Uterus (tissue), 4 donors: ENCODE results near the gene AP1G1. TPM values are rescaled to one million over a fixed set of nuclear protein-coding genes. Genes with fewer than 3 reads are reported as not detected.

Experiments used
- DNase-seq, 2 donors: peaks; one replicate each; pipeline ENCODE4 v3.0.0-alpha.2; 2019 to 2020
- H3K27ac ChIP-seq, 2 donors: fragments of 200-600 bp; sonication (generic); 1 replicate in 1 of 2; 2 replicates in 1 of 2; pipeline ENCODE4 v1.5.1; 2016 to 2018
- H3K27me3 ChIP-seq, 2 donors: fragments of 200-600 bp; sonication (generic); one replicate each; pipeline ENCODE4 v1.5.1; 2018 to 2019; ENCODE audit warnings: control low read depth in 1 of 2
- H3K36me3 ChIP-seq, 2 donors: fragments of 200-600 bp; sonication (generic); one replicate each; pipeline ENCODE4 v1.5.1; 2019; ENCODE audit warnings: control low read depth in 1 of 2
- H3K4me1 ChIP-seq, 2 donors: fragments of 200-600 bp; sonication (generic); one replicate each; pipeline ENCODE4 v1.5.1; 2018 to 2019; ENCODE audit warnings: control low read depth in 1 of 2
- H3K4me3 ChIP-seq, 2 donors: fragments of 200-600 bp; sonication (generic); 1 replicate in 1 of 2; 2 replicates in 1 of 2; pipeline ENCODE4 v1.5.1; 2018 to 2019; ENCODE audit warnings: mild to moderate bottlenecking in 1 of 2
- H3K9me3 ChIP-seq, 2 donors: fragments of 200-600 bp; sonication (generic); one replicate each; pipeline ENCODE4 v1.5.1; 2019; ENCODE audit warnings: control low read depth in 1 of 2
- POLR2A ChIP-seq, 2 donors: fragments of 450-650 bp; IDR thresholded peaks; one replicate each; pipeline ENCODE4 v1.6.1; 2016; ENCODE audit warnings: antibody characterized with exemption in 2 of 2, mild to moderate bottlenecking in 1 of 2, moderate library complexity in 1 of 2
- intact Hi-C: fragments of 100-400 bp; cut with DNase I; formaldehyde crosslinking; loops from one replicate; pipeline ENCODE4 v1.15.1; 2023; ENCODE audit warnings: low total_unique reads
- total RNA-seq, 4 donors: library from RNA; depleted of rRNA in 3 of 4; stranded (reverse); fragments of >200 nt in 3 of 4; gene quantifications; one replicate each; pipeline versions ENCODE4 v1.1.0 to v1.2.4, GENCODE V29; 2014 to 2023
- TF ChIP-seq, protein P1 (sequence below), 4 experiments: fragments of 200-600 bp in 2 of 4; fragments of 450-650 bp in 2 of 4; sonication (generic) in 2 of 4; IDR thresholded peaks; one replicate each; pipeline ENCODE4 v1.5.1; 2016 to 2019; ENCODE audit warnings: antibody characterized with exemption in 4 of 4, mild to moderate bottlenecking in 2 of 4, moderate library complexity in 1 of 4
- donor health status: DM: yes; HTN: yes; CAD: no.

The AP1G1 gene
- total RNA-seq, 4 donors from 2014 or later: 32.5 to 125 (median 56.4) TPM

DNA sequence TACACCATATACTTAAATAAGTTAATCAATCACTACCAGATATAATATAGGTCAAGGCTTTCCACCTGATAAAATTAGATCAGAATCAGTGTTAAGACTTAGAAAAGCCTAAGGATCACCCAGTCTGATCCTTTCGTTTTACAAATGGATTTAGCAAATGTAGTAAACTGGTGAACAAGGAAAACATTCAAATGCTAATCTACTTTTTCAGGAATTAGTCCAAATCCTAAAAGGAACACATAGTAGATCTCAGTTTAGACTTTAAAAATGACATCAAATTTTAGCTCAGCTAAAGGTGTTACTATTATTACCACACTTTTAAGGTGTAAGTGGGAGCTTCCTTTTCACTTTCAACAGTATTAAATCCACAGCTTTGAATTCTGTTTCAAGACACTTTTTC is 96.1 kb downstream of the AP1G1 start:
- H3K4me1 ChIP-seq: no peaks in the 10 kb centered on the region
- intact Hi-C loops: no loop called here
- no peak for TF ChIP-seq POLR2A (IDR thresholded peaks at IDR 0.05)
- TF ChIP-seq, protein P1, sequence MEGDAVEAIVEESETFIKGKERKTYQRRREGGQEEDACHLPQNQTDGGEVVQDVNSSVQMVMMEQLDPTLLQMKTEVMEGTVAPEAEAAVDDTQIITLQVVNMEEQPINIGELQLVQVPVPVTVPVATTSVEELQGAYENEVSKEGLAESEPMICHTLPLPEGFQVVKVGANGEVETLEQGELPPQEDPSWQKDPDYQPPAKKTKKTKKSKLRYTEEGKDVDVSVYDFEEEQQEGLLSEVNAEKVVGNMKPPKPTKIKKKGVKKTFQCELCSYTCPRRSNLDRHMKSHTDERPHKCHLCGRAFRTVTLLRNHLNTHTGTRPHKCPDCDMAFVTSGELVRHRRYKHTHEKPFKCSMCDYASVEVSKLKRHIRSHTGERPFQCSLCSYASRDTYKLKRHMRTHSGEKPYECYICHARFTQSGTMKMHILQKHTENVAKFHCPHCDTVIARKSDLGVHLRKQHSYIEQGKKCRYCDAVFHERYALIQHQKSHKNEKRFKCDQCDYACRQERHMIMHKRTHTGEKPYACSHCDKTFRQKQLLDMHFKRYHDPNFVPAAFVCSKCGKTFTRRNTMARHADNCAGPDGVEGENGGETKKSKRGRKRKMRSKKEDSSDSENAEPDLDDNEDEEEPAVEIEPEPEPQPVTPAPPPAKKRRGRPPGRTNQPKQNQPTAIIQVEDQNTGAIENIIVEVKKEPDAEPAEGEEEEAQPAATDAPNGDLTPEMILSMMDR (IDR thresholded peaks at IDR 0.05): no peak
- H3K36me3 ChIP-seq: no peaks in the 10 kb centered on the region
- H3K27me3 ChIP-seq: no peaks in the 10 kb centered on the region
- H3K4me3 ChIP-seq: no peak overlapping the region
- DNase-seq: no peak
- no peaks in the 10 kb centered on the region for H3K9me3 ChIP-seq
- H3K27ac ChIP-seq: no peak overlapping the region

DNA sequence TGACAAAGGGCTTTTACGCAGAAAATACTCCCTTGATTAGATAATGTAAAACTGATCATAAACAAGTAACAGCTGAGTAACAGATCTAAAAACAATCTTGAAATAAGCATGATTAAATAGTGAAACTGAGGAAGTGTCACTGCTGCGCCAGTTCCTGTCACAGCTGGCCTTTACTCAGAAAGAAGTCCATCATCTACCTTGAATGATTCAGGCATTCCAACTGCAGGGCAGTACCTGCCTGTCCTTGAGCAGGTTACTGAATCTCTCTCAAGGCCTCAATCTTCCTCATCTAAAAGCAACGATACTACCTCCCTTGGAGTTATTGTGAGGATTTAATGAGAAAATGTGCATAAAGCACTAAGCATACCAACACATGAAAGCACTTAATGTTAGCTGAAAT is 96.8 kb downstream of the AP1G1 start:
- no peak overlapping the region for H3K27ac ChIP-seq
- TF ChIP-seq, protein P1 (IDR thresholded peaks at IDR 0.05): no peak
- TF ChIP-seq POLR2A (IDR thresholded peaks at IDR 0.05): no peak
- no peak for DNase-seq
- intact Hi-C loops: no loop called here
- no peaks in the 10 kb centered on the region for H3K36me3 ChIP-seq
- no peaks in the 10 kb centered on the region for H3K4me1 ChIP-seq
- no peak overlapping the region for H3K4me3 ChIP-seq
- H3K9me3 ChIP-seq: no peaks in the 10 kb centered on the region
- H3K27me3 ChIP-seq: no peaks in the 10 kb centered on the region

DNA sequence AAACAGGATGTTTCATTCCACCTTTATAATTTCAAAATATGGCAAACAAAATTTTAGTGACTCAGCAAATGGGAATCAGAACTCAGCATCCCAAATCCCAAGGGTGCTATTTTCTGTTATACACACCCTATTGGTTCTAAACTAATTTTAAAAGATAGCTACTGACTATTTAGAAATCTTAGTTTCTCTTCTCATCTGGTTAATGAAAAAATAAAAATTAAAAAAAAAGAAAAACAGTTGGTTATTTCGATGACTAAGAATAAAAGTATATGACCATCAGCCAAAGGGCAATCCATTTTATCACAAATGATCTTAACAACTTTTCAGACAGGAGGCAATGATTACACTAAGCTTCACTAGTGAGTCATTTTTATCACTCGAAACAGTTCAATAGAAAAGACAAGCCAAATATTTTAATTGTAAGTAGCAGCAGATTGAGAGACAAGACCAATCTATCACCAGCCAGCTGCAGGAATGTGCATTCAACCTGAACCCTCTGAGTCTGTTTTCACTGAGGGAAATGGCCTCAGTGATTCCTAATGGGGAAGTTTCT is 99.3 kb downstream of the AP1G1 start:
- no peaks in the 10 kb centered on the region for H3K4me1 ChIP-seq
- no peak overlapping the region for H3K27ac ChIP-seq
- no peak for DNase-seq
- intact Hi-C loops: no loop called here
- no peak overlapping the region for H3K4me3 ChIP-seq
- TF ChIP-seq, protein P1 (IDR thresholded peaks at IDR 0.05): no peak
- no peak for TF ChIP-seq POLR2A (IDR thresholded peaks at IDR 0.05)
- no peaks in the 10 kb centered on the region for H3K27me3 ChIP-seq
- no peaks in the 10 kb centered on the region for H3K9me3 ChIP-seq
- H3K36me3 ChIP-seq: no peaks in the 10 kb centered on the region

DNA sequence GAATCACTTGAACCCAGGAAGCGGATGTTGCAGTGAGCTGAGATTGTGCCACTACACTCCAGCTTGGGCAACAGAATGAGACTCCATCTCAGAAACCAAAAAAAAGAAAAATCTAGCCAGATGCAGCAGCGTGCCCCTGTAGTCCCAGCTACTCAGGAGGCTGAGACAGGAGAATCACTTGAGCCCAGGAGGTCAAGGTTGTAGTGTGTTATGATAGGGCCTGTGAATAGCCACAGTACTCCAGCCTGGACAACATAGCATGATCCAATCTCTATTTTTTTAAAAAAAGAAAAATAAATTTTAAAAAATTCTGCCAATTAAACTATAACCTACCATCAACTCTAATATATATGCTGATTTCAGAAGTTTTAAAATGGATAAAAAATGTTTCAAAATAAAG is 99.9 kb downstream of the AP1G1 start:
- Histone ChIP-seq H3K9me3 (no peaks in the 10 kb centered on the region), H3K4me1 (no peaks in the 10 kb centered on the region), H3K4me3 (no peak overlapping the region), H3K36me3 (no peaks in the 10 kb centered on the region), H3K27ac (no peak overlapping the region), H3K27me3 (no peaks in the 10 kb centered on the region)
- TF ChIP-seq POLR2A (IDR thresholded peaks at IDR 0.05): no peak
- TF ChIP-seq, protein P1 (IDR thresholded peaks at IDR 0.05): no peak
- DNase-seq: no peak
- intact Hi-C loops: no loop called here

DNA sequence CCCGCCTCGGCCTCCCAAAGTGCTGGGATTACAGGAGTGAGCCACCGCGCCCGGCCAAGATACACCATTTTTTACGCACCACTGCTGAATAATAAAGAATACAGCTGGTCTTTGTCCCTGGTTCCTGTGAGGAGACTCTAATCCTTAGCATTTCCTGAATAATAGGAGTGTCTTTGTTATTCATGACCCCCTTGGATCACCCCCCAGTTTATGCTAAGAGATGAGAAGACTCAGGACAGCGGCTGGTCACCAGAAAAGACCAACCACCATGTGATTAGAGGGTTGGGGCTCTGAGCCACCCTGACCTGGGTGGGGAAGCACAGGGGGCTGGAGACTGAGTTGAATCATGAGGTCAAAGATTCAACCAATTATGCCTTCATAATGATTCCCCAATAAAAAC is 101.4 kb downstream of the AP1G1 start:
- H3K36me3 ChIP-seq: no peaks in the 10 kb centered on the region
- DNase-seq: no peak

More for the DNA sequence above, 101.4 kb downstream of the AP1G1 start:
- intact Hi-C loops: no loop called here
- no peaks in the 10 kb centered on the region for H3K9me3 ChIP-seq
- H3K27me3 ChIP-seq: no peaks in the 10 kb centered on the region
- no peak overlapping the region for H3K27ac ChIP-seq
- H3K4me3 ChIP-seq: no peak overlapping the region
- TF ChIP-seq, protein P1 (IDR thresholded peaks at IDR 0.05): no peak
- no peak for TF ChIP-seq POLR2A (IDR thresholded peaks at IDR 0.05)
- no peaks in the 10 kb centered on the region for H3K4me1 ChIP-seq
